HG02938 (cell line): Measurements from ENCODE around the gene NKIRAS2.

Source experiments
- ATAC-seq: cut with Tn5 transposase; IDR thresholded peaks from one replicate; pipeline ENCODE4 v1.9.1; 2021; ENCODE audit warnings: mild to moderate bottlenecking, moderate library complexity; ENCODE audit not compliant: unreplicated experiment

NKIRAS2 gene

DNA sequence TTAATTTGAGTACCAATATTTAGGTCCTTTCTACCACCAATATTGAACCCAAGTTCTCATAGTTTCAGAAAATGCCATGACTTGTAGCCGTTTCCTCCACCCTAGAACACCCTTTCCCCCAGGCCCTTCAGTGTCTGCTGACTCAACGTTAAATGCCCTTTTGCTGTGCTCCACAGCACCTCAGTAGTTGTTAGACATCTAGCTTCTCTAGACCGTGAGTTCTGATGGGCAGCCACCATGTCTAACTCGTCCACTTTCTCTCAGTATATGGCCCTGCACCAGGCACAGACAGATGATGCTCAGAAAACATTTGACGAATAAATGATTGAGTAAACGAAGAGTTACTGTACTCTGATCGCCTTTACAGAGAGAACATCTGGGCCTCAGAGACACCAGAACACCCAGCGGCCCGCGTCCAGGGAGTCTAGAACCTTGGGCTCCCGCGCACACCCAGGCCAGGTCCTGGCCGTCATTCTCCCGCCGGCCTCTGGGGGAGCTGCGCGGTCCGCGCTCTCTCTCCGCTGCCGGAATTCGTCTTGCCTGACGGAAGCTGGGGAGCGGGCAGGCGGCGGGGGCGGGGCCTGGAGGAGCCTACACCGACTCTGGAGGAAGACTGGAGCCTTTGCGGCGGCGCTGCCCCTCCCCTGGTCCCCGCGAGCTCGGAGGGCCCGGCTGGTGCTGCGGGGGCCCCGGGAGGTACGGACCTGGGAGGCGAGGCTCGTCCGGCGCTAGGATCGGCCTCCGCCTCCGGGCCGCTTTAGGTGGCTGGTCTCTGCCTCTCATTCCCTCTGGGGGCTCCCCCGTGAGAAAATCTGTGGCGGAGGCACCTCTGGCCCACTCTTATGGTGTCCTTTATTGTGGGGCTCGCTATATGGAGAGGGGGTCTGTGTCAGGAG, at the start of gene NKIRAS2:
Gene NKIRAS2 (plus strand): TSS at position 582 of the 896 bp plus-strand sequence. CDS start 1,488 bp downstream, outside the sequence.
- ATAC-seq: peak; percentile 51

DNA sequence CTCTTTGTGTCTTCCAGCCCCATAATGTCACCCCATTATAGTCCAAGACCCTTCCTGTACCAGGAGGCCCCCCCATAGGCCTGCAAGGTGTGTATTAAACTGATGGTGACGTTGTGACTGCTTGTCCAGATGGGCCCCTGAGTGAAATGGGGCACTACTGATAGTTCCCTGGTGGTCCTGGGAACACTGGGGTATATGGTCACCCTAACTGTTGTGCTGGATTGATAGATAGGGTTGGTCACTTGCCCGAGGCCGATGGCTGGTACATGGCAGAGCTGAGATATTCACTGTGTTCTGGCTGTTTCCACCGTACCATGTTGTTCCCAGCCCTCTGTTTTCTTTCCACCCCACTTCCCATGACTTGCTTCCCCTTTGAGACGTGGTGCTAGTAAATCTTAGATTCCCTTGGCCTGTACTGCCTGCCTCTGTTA, 49.0 kb upstream of the NKIRAS2 start:
- ATAC-seq: no peak

- ATAC-seq: no peak
These were observed 48.0 kb upstream of the NKIRAS2 start for GRCh38 chr17:41971721-41972523.

GRCh38 chr17:41972571-41973407, 47.1 kb upstream of the NKIRAS2 start:
- ATAC-seq: no peak

- no peak for ATAC-seq
These were observed 46.5 kb upstream of the NKIRAS2 start for GRCh38 chr17:41973408-41973811.

GRCh38 chr17:41974031-41974430, 45.9 kb upstream of the NKIRAS2 start:
- no peak for ATAC-seq

DNA sequence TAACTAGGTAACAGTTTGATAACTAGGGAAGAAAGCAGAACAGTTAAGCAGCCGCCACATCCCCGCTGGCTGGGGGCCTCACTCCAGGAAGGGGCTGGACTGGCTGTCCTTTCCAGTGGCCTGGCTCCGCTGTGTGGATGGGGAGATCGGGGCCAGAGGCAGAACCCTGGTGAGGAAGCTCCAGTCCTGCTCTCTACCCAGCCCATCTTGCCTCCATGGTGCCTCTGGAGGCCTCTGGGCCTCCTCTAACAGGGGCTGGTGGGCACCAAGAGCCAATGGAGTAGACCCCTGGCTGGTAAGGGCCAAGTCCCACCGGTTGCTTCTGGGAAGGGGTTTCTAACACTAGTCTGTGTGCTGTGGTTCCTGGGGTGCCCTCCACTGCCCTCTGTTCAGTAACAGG, 45.2 kb upstream of the NKIRAS2 start:
- ATAC-seq: no peak

GRCh38 chr17:41975099-41976083, 44.5 kb upstream of the NKIRAS2 start:
- ATAC-seq: no peak

DNA sequence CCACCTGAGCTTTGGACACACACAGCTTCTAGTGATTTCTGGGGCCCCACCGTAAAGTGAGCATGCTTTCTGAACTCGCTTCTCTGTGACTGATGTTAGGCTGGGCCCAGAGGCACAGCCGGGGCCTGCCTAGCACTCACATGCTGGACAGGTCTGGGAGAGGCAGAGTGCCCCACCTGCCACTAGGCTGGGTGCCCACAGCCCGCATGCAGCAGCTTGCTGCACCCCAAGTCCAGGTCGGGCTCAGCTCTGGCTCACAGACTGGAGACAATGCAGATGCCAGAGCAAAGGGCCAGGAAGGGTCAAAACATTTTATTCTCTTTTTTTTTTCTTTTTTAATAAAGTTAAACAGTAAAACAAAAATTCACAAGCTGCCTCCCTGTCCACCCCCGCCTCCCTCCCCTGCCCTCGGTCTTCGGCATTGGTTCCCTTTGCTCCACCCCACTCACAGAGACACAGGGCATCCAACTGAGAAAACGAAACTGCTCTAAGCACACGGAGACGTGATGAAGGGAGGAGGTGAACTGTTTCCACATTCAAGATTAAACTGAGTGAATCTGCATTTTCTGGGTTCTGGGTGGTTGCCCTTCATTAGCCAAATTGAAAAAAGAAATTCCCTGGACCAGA, 43.6 kb upstream of the NKIRAS2 start:
- no peak for ATAC-seq

GRCh38 chr17:41977991-41978390, 41.9 kb upstream of the NKIRAS2 start:
- ATAC-seq: no peak

DNA sequence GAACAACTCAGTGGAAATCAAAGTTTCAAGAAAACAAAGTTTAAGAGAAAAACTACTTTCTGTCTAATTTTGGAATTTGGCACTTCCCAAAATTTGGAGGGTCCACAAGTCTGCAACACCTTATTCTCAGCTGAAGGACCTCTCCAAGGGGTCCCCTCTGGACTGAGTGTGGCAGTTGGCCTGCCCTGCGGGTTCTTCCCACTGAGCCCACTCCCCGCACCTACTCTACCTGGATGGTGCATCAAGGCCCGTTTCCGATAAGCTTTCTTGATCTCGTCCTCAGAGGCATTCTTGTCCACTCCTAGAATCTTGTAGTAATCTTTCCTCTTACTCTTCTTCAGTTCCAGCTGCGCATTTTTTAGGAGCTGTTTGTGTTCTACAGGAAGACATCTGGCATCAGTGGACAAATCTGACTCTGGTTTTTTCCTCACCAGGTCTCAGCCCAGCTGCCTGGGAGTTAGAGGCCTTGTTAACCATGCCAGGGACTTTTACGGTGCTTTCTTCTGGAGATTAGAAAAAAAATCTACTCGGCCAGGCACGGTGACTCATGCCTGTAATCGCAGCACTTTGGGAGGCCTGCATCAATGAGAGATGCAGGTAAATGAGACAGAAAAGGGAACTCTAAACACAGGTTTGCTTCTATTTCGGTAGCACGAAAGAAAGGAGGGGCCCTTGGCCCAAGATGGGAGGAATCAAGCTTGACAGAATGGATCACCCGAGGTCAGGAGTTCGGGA, 37.7 kb upstream of the NKIRAS2 start:
- ATAC-seq: no peak

GRCh38 chr17:41984454-41984853, 35.4 kb upstream of the NKIRAS2 start:
- no peak for ATAC-seq

DNA sequence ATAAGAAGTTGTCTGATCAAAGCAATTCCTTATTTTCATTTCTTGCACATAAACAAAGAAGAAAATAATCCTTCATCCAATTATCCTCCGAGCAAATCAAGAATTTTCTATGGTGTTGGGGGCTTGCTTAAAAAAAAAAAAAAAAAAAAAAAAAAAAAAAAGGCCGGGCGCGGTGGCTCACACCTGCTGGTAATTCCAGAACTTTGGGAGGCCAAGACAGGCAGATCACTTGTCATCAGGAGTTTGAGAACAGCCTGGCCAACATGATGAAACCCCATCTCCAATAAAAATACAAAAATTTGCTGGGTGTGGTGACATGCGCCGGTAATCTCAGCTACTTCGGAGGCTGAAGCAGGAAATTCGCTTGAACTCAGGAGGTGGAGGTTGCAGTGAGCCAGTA, 34.0 kb upstream of the NKIRAS2 start:
- no peak for ATAC-seq

DNA sequence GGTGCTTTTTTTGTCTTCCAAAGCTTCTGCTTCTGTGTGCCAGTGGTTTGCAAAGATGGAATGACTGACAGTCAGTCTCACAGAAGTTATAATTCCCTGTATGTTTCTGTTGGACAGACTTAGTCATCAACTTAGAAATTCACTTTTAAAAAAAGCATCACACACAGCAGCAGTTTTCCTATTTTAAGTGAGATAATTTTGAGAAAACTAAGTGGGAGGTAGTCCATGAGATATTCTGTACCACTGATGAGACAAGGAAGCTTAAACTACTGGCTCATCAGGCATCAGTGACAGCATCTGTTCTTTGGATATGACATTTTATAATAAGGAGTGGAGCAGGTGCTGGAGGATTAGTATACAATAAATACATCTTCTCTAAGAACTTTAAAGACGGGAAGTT, 33.3 kb upstream of the NKIRAS2 start:
- ATAC-seq: no peak

DNA sequence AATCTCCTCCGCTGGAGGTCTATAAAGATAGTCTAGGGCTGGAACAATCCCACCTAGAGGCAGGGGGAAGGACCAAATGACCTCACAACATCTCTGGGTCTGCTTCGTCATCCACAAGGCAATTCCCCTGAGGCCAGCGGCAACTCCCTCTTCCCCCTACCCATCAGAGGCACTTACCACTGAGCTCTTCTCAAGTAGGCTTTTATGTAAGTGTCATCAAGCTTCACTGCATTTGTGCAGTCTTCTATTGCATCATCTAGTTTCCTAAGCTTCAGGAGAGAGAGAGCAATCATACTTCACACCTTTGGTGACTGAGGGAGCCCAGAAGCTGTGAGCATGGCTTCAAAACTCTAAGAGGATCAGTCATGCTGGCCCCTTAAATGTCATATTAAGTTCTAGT, 32.2 kb upstream of the NKIRAS2 start:
- ATAC-seq: no peak

- no peak for ATAC-seq
These were observed 31.5 kb upstream of the NKIRAS2 start for GRCh38 chr17:41988418-41988817.

DNA sequence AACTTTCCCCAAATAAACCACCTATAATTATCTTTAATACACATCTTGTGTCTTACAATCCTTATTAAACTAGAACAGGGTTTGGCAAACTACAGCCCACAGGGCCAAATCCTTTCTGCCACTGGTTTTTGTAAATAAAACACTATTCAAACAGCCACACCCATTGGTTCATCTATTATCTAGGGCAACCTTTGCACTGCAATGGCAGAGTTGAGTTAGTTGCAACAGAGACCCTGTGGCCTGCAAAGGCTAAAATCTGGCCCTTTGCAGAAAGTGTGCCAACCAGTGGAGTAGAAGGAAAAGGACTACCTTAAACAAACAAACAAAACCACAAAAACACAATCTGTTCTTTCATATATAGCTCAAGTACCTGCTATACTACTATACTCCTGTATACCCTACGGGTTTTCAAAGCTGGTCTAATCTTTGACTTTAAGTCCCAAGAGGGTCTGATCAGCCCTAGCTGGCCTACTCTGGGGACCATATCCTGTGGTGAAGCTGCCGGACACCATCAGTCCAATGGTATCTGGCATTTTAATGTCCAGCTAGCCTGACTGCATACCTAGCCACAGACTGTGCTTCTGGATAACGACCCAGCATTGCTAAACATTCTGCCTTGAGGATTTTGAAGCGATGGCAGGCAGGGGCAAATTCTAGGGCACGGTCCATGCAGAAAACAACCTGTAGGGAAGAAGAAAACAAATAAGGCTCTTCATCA, 30.0 kb upstream of the NKIRAS2 start:
- ATAC-seq: no peak

DNA sequence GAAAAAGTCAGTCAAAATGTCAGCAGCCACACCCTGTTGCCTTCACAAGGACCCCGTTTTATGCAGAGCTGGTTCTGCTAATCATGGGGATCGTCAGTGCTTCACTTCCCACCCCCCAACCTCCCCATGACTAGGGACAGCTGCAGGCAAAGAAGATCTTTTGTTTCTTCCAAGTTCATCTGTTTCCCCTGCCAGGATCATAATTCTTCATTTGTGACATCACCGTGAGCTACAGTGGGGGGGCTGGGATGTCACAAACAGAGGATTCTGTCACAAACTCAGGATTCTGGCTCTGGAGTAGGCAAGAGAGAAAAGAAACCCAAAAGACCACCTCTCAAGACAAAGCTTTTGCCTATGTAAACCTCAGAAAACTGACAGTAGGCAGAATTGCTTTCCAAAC, 27.3 kb upstream of the NKIRAS2 start:
- no peak for ATAC-seq
